ENCODE data around the gene MAMSTR.
A peak's percentile ranks its signal among the peaks of the same experiment; 100 is the strongest.
"Not testable (repeated sequence)": the region's sequence is repeated elsewhere in the genome, so short reads cannot be mapped to it uniquely, and the experiment has no call there.

Gene MAMSTR

DNA sequence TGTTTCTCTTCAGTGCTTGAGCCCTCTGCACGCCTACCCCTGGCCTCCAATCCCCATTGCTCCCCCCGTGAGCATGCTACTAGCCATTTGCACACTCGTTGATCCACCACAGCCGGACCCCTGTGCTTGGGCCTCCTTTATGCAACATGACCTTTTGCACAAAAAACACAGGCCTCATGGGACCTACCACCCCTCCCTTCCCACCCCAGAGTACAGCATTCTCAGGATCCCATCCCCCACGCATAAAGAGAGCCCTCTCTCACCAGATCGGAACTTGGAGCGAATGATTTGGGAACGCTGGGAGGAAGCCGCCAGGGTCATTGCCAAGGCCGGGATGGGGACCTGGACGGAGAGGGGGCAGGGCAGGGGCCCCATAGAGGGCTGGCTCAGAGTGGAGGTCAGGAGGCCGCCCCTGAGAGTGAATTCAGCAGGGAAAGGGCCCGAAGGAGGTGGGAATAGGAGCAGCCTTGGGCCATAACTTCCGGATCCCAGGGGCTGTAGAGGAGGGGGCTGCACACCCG is 754 bp downstream of the MAMSTR start:
- no peak for DNase-seq (ENCODE audit: low read depth)

DNA sequence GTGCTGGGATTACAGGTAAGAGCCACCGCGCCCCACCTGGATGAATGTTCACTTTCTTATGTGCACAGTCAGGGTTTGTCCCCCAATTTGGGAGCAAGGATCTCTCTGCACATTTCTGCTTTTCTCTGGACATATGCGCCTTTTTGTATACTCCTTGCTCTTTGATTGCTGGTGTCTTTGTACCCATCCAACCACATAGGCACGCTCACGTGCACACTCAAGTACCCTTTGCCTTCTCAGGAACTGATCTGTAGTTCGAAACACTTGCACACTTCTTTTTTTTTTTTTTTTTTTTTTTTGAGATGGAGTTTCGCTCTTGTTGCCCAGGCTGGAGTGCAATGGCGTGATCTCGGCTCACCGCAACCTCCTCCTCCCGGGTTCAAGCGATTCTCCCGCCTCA is 1.4 kb downstream of the MAMSTR start:
- not testable (repeated sequence) for DNase-seq (ENCODE audit: low read depth)

DNA sequence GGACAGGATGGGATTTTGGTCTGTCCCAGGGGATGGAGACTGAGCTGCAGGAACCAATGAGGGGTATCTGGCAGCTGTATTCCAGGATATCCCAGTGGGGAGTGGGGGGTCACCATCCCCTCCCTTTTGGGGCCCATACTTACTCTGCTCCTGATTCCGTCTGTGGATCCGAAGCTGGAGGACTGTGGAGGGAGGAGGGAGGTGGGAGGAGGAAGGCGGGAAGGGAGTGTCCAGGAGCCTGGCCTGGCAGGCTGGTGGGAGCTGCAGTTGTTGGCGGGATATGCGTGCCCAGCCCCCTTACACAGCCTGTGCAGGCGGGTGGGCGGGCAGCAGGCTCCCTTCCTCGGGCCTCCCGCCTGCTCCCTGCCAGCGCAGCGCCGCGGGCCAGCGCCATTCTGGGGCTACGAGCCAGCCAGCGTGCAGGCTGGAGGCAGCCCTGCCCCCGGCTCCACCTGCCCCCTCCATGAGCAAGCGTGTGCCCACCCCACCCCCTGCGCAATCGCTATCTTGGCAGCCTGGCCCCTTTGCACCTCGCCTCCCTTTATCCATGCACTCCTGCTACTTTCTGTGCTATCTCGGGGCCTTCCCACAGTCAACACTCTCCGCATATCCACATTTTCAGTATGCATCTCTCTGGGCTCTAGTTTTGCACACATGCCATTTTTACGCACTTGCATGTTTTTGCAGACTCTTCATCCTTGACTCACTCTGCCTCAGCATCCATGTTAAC is 2.8 kb downstream of the MAMSTR start:
- DNase-seq (ENCODE audit: low read depth) = no peak

DNA sequence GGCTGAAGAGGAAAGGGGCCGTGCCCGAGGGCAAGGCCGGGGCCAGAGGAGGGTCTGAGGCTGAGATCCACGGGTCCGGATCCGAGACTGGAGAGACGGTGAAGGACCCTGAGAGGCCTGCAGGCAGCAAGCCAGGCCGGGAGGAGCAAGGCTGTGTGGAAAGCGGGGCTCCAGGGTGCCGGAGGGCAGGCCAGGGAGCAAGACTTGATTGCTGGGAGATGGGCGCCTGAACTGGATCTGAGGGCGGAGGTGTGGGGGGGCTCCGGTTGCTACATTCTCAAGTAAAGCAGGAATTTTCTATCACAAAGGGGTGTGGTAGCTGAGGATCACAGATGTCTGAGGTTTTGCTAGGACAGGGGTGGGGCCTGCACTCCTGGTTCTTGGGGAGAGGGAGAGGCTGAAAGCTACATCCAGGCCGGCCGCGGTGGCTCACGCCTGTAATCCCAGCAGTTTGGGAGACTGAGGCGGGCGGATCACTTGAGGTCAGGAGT is 3.8 kb downstream of the MAMSTR start:
- DNase-seq (ENCODE audit: low read depth) = no peak

DNA sequence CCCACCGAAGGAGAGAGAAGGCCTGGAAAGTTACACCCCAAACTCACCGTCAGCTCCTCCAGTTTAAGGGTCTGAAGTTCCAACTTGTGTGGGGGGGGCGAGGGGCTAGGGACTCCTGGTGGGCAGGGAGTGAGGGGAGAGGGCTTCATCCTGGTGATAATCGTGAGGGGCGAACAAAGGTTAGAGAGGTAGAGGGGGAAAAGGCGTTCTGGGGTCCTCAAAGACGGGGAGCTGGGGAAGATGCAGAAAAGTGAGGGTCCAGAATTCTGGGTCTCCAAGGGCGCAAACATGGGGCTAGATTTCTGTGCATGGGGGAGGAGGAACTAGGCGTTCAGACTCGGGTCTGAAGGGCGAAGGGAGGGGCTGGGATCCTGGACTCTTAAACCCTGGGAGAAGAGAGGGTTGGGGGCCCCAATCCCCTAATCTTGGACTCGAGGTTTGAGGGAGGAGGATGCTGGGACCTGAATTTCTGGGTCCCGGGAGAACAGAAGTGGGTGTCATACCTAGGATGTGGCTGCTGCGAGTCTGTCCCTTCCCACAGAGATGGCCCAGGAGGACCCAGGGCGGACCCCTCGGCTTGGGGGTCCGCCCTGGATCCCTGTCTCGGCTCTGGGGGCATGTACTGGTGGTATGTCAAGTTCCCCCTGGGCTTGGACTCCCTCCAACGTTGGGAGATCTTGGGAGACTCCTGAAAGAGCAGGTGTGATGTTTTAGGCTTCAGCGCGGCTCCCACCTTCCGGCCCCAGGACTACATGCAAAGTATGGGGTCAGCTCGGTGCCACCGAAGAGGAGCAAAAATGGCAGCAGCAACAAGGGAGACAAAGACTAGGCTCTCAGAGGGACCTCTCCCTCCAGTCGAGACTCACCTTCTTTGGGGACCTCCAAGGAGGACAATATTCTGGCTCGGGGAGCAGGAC is 4.5 kb downstream of the MAMSTR start:
- no peak for DNase-seq (ENCODE audit: low read depth)

DNA sequence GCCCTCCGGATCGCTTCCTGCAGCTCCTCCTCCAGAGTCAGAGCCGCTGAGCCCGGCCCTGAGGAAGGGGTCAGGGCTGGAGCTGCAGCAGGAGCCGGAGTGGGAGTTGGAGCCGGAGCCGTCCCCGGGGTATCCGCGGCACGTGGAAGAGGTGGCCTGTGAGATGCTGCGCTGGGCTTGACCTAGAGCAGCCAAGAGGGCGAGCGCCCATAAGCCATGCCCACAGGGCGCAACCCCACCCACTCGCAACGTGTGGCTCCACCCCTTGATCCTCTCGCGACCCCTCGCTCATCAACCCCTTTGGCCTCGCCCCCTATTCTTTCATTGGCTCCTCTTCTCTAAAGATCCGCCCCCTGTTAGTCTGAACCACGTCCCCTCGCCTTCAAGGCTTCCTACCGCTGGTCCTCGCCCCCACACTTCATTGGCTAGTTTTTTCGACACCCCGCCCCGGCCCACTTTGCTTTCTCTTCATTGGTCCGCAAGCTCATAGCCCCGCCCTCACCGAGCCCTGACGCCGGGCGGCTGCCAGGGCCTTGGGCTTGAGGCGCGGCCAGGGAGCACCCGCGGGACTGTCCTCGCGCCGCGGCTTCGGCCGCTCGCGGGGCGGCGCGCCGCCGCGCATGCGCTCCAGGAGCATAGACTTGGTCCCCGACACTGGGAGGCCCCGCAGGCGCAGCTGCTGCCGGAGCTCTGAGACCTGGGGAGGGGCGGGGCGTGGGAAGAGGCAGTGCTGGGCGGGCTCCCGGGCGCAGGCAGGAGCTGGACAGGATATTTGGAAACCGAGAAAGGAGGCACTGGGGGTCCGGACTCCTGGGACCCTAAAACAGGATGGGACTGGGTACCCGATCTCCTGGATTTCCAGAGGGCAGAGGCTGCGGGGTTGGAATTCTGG is 5.4 kb downstream of the MAMSTR start:
- peak; percentile 100 for DNase-seq (ENCODE audit: low read depth)

DNA sequence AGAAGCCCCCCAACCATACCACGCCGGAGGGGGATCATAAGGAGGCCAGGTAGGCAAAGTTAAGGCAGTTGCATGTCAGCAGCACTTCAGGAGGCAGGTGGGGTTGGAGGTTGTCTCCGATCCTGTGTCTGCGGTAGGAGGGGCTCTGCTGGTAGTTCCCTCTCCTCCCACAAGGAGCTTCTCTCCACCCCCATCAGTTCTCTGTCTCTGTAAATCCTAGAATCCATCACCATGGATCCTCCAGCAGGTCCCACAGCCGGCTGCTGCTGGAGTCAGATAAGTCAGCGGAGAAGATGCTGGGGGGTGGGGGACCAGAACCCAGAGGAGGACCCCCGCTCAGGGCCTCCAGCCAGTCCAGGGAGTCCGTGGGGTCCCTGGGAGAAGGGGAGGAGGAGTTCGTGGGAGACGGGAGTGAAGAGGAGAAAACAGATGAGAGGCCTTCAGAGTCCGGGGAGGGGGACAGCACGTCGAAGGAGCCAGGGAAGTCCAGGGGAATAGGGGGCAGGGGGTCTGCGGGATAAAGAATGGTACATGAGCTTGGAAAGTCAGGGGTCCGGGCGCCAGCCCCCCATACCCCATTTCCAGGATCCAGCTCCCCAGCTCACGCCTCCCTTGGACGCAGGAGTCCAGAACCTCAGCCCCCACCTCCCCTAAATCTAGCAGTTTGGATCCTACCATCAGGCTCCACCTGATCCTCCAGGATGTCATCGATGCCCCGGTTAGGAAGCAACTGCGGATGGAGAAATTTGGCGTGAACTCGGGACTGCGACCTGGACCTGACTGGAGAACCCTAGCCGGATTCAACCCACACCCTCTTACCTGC is 6.3 kb downstream of the MAMSTR start:
- no peak for DNase-seq (ENCODE audit: low read depth)

DNA sequence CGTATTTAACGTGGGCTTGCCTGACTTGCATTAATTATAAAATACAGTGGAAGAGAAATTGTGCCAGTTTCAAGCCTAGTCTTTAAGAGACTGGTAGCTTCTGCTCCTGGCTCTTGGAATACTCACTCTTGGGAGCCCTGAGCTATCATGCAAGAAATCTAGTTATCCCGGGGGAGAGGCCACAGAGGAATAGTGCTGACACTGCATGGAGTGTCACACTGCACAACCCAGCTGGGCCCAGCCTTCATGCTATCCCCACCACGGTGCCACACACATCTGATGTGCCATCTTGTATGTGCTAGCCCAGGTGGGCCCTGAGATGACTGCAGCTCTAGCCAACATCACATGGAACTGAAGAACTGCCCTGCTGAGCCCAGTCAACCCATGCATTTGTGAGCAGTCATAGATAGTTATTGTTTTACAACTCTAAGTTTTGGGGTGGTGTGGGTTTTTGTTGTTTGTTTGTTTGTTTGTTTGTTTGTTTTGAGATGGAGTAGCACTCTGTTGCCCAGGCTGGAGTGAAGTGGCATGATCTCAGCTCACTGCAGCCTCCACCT is 8.3 kb downstream of the MAMSTR start:
- no peak for DNase-seq (ENCODE audit: low read depth)

DNA sequence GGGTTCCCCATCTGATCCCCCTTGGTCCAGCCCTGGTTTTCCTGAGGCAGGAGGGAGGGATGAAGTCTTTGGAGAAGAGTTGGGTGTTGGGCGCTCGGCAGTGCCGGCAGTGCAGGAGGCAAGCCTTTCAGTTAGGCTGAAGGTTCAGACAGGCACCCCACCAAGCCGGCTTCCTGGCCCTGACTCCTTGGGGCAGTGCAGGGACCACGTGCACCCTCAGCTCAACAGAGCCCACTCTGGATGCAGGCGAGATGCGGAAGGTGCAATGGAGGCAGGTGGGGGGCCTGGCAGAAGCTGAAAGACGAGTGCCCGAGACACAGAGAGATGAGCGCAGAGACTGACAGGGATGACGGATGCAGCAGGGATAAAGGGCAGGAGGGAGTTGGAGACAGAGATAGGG is 11.1 kb downstream of the MAMSTR start:
- DNase-seq (ENCODE audit: low read depth) = no peak

DNA sequence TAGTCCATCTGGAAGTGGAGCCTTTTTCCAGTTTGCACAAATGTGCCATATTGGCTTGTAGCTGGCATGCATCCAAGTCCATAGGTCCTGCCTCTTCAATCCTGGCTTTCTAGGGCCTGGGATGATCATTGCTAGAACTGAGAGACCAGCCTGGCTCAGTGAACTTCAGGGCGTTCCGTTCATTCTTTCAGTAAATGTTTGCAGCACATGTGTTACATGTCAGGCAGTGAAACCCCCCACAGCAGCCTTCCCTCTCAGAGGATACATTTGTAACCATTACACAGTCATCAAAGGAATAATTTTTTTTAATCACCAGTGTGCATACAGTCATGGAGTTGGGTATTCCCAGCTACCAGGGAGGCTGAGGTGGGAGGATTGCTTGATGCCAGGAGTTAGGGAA is 14.1 kb downstream of the MAMSTR start:
- no peak for DNase-seq (ENCODE audit: low read depth)

DNA sequence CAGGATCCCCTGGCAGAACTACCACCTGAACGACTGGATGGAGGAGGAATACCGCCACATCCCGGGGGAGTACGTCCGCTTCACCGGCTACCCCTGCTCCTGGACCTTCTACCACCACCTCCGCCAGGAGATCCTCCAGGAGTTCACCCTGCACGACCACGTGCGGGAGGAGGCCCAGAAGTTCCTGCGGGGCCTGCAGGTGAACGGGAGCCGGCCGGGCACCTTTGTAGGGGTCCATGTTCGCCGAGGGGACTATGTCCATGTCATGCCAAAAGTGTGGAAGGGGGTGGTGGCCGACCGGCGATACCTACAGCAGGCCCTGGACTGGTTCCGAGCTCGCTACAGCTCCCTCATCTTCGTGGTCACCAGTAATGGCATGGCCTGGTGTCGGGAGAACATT is 16.2 kb downstream of the MAMSTR start:
- DNase-seq (ENCODE audit: low read depth) = no peak

DNA sequence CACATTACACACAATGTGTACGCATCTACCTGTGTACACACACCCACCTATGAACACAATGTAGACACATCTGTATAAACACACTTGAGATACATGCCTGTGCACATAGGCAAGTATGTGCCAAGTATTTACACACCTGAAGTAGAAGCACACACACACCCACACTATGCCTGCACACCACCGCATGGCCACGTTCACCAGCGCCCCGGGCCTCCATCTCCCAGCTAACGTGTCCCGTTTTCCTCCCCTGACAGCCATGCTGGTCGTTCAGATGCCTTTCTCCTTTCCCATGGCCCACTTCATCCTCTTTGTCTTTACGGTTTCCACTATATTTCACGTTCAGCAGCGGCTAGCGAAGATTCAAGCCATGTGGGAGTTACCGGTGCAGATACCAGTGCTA is 16.8 kb downstream of the MAMSTR start:
- no peak for DNase-seq (ENCODE audit: low read depth)

DNA sequence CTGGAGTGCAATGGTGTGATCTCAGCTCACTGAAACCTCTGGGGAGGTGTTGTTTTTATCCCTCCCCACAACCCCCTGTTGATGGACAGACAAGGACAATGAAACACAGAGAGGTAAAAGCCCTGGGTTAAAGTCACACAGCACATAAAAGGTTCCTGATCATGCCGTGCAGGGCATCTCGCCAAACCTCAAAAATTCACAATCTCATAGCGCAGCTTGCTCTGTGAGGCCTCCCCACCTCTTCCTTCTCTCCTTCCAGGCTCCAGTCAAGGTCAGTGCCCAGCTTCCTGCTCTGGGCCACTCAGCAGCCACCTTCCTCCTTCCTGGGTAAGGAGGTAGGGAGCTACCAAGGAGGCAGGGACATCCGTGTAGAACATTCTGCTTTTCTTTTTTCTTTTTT is 21.5 kb downstream of the MAMSTR start:
- peak; percentile 86 for DNase-seq (ENCODE audit: low read depth)

DNA sequence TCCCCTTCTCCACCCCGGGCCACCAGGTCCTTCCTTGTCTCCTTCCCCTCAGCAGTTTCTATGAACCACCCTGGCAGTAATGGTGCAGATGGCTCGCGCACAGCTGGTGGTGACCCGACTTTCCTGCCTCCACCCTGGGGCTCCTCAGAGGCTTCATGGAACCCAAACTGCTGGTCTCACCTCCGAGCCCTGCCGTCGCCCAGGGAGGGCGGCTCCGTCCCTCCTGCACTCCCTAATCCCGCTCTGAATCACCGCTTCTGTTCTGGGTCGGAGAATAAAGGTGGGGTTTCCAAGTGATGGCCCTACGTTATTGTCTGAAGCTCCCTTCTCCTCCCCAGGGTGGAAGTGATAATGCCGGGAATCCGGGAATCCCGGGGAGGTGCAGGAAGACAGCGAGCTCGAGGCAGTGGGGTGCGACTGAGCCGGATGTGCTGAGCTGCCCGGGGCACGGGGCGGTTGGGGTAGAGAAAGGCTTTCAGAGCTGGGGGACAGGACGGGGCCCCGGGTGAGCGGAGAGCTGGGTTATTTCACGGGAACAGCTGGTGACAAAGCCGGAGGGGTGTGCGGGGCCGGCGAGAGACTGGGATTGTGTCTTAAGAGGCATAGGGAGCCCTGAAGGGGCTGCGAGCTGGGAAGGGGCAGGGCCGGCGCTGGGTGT is 23.0 kb downstream of the MAMSTR start:
- no peak for DNase-seq (ENCODE audit: low read depth)

DNA sequence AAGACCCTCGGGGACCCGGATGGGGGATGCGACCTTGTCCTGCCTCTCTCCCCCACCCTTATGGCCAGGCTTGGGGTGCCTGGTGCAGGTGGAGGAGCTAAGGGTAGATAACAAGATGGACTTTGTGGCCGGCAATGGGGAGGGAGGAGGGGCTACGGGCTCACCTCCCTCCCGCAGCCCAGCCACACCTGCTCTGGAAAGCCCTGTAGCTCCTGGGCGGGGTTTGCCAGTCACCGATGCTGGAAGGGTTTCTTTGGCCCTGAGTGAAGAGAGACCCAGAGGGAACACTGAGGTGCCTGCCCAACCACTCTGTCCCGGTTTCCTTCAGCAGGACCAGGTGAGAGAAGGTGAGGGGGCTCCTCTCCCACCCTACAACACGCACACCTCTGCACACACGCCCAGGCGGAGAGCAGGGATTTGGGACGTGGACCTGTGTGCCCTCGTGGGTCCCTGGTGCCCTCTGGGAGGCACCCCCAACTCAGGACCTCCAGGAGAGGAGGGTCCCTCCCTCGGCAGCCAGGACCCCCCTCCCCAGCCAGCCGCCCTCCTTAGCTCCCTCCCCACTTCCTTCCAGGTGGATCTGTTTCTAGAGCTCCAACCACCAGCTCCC is 23.7 kb downstream of the MAMSTR start, which contains the start of gene FUT2:
TSS of gene FUT2 (plus strand) at position 229 of the 610 bp plus-strand sequence. CDS start 6,986 bp downstream, outside the sequence.
- DNase-seq (ENCODE audit: low read depth) = no peak

DNA sequence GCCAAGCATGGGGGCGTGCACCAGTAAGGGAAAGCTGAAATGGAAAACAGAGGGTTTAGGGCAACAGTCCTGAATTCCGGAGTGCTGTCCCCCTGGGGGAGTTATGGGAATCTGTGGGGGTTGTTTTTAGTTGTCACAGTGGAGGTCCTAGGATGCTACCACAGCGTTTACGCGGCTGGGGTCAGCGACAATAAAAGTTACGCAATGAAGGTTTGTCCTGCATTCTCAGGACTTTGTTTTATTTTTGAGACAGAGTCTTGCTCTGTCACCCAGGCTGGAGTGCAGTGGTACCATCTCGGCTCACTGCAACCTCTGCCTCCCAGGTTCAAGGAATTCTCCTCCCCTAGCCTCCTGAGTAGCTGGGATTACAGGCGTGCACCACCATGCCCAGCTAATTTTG is 25.9 kb downstream of the MAMSTR start:
- not testable (repeated sequence) for DNase-seq (ENCODE audit: low read depth)

DNA sequence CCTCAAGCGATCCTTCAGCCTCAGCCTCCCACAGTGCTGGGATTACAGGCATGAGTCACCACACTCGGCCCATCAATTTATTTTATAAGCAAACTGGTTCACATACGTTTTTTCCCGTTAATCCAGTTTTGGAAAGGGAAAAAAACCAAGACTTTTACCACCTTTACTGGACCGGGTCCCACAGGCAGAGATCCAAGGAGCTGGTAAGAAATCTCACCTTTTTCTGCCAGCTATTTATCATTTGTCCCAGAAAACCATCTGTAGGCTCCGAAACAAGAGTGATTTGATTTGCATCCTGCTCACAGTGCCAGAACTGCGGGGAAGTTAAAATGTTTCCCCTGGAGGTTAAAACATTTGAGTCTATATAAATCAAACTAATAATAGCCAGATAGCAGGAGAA is 30.1 kb downstream of the MAMSTR start:
- DNase-seq (ENCODE audit: low read depth) = no peak

DNA sequence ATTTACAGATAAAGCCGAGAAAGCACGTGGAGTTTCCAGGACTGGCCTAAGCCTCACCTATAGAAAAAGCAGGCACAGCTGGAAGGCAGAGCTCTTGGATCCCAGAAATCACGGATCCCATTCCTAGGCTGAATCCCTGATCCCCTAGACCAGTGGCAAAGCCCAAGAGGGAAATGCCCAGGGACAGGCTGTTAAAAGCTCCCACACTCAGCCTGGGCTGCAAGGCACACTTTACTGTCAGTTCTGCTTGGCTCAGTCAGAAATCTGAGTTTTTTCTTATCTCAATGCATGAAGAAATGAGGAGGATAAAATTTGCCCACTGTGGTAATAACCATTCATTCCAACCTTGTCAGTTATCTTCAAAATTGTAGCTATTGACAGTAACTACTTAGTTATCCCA is 31.7 kb downstream of the MAMSTR start:
- no peak for DNase-seq (ENCODE audit: low read depth)

DNA sequence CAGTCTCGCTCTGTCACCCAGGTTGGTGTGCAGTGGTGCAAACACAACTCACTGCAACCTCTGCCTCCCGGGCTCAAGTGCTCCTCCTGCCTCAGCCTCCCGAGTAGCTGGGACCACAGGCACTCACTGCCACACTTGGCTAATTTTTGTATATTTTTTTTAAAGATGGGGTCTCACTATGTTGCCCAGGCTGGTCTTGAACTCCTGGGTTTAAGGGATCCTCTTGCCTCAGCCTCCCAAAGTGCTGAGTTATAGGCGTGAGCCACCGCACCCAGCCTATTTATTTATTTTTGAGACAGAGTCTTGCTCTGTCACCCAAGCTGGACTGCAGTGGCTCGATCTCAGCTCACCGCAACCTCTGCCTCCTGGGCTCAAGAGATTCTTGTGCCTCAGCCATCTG is 32.9 kb downstream of the MAMSTR start:
- DNase-seq (ENCODE audit: low read depth) = not testable (repeated sequence)

DNA sequence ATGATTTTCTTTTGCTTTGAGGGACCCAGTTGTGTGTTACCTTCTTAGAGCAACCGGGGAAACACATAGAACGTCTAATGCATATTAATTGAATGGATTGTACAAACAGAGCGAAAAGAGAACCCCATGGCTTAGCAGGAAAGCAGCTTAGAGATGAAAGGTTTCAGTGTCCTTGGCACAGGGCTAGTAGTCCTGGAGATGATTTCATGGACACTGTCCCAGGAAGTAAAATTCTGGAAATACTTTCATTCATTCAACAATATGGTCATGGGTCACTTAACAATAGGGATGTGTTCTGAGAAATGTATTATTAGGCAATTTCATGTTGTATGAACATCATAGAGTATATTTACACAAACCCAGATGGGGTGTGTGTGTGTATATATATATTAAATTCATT is 33.4 kb downstream of the MAMSTR start:
- DNase-seq (ENCODE audit: low read depth) = no peak
